Fibroblast of lung (primary cell): ENCODE data around the gene ARL15. TPM values are rescaled to one million over a fixed set of nuclear protein-coding genes. Genes with fewer than 3 reads are reported as not detected.

Source experiments
- DNase-seq, 2 donors: peaks; one replicate each; pipeline versions ENCODE4 v3.0.0 to v3.0.0-alpha.2; 2010; ENCODE audit warnings: low read depth in 2 of 2
- H2AFZ ChIP-seq: 2 replicates; pipeline ENCODE4 v1.5.1; 2012; ENCODE audit warnings: low read length, control low read depth, inconsistent platforms
- H3K27ac ChIP-seq: 2 replicates; pipeline ENCODE4 v1.5.1; 2011; ENCODE audit warnings: low read length, control low read depth; ENCODE audit not compliant: insufficient read depth
- H3K27me3 ChIP-seq: 2 replicates; pipeline ENCODE4 v1.5.1; 2011; ENCODE audit warnings: mild to moderate bottlenecking, low read length; ENCODE audit not compliant: control insufficient read depth, insufficient read depth
- H3K36me3 ChIP-seq: 2 replicates; pipeline ENCODE4 v1.5.1; 2011; ENCODE audit warnings: low read length; ENCODE audit not compliant: control insufficient read depth, insufficient read depth
- H3K4me1 ChIP-seq: 2 replicates; pipeline ENCODE4 v1.5.1; 2011; ENCODE audit warnings: low read length; ENCODE audit not compliant: control insufficient read depth, insufficient read depth; ENCODE audit errors: extremely low read depth
- H3K4me2 ChIP-seq: 2 replicates; pipeline ENCODE4 v1.5.1; 2011; ENCODE audit warnings: low read length, control low read depth; ENCODE audit not compliant: insufficient read depth; ENCODE audit errors: extremely low read depth
- H3K4me3 ChIP-seq, 4 experiments: fragments of 200-600 bp in 1 of 4; sonication (generic) in 1 of 4; replicated peaks in 1 of 4; 2 replicates each; pipeline ENCODE4 v1.5.1; 2011 to 2016; ENCODE audit warnings: low read length in 4 of 4, low read depth in 3 of 4, mild to moderate bottlenecking in 3 of 4, control low read depth in 2 of 4, inconsistent platforms in 1 of 4, mixed read lengths in 1 of 4; ENCODE audit not compliant: insufficient read depth in 1 of 4; ENCODE audit errors: control extremely low read depth in 1 of 4
- H3K79me2 ChIP-seq: 2 replicates; pipeline ENCODE4 v1.5.1; 2012; ENCODE audit warnings: mild to moderate bottlenecking, low read length, inconsistent platforms; ENCODE audit not compliant: control insufficient read depth, insufficient read depth
- H3K9ac ChIP-seq: 2 replicates; pipeline ENCODE4 v1.5.1; 2011; ENCODE audit warnings: mild to moderate bottlenecking, low read length, control low read depth; ENCODE audit not compliant: insufficient read depth
- H3K9me3 ChIP-seq: 2 replicates; pipeline ENCODE4 v1.5.1; 2012; ENCODE audit warnings: low read depth, low read length; ENCODE audit not compliant: control insufficient read depth, insufficient read depth
- H4K20me1 ChIP-seq: 2 replicates; pipeline ENCODE4 v1.5.1; 2011; ENCODE audit warnings: low read length; ENCODE audit not compliant: control insufficient read depth, insufficient read depth; ENCODE audit errors: extremely low read depth
- CTCF ChIP-seq, 2 donors: IDR thresholded peaks in 1 of 2; conservative IDR thresholded peaks in 1 of 2; 1 replicate in 1 of 2; 2 replicates in 1 of 2; pipeline ENCODE4 v1.5.1; 2011 to 2012; ENCODE audit warnings: low read length in 2 of 2, control low read depth in 1 of 2, inconsistent platforms in 1 of 2, low read depth in 1 of 2, mild to moderate bottlenecking in 1 of 2
- EZH2 ChIP-seq: IDR thresholded peaks from 2 replicates; pipeline ENCODE4 v1.5.1; 2012; ENCODE audit warnings: low read length, control low read depth, mild to moderate bottlenecking; ENCODE audit errors: missing control alignments
- polyA plus RNA-seq, 2 donors: library from polyadenylated mRNA; depleted of rRNA in 1 of 2; stranded (reverse) in 1 of 2; unstranded in 1 of 2; fragments of >200 nt; gene quantifications; 2 replicates each; pipeline ENCODE4 v1.2.1, GENCODE V29; 2011 to 2012; ENCODE audit warnings: missing spikeins in 1 of 2
- total RNA-seq: library from RNA; depleted of rRNA; stranded (reverse); fragments of >200 nt; gene quantifications from 2 replicates; pipeline ENCODE4 v1.2.1, GENCODE V29; 2014

The ARL15 gene
- total and polyA plus RNA-seq, 2 donors (not counting 1 experiment from before 2014, with no cell fraction given), result 20.6 to 28.7 TPM

- Histone ChIP-seq H3K4me2 (no peak overlapping the region), H3K27me3 (no peaks in the 10 kb centered on the region), H3K4me3 (no peak overlapping the region), H3K9ac (no peak overlapping the region), H3K27ac (no peak overlapping the region), H4K20me1 (no peaks in the 10 kb centered on the region), H3K4me1 (no peaks in the 10 kb centered on the region), H2AFZ (no peak overlapping the region), H3K36me3 (no peaks in the 10 kb centered on the region), H3K79me2 (no peaks in the 10 kb centered on the region), H3K9me3 (no peaks in the 10 kb centered on the region)
- no peak for DNase-seq
- TF ChIP-seq EZH2 (no peak), CTCF (conservative IDR thresholded peaks at IDR 0.05 in 1 of 2, IDR thresholded peaks at IDR 0.05 in 1 of 2; ENCODE audit: low read depth in 1 of 2, low read length in 2 of 2) (no peak)
Observed at GRCh38 chr5:53922508-53923498, 387.6 kb downstream of the ARL15 start.

GRCh38 chr5:53917826-53918225 lies 392.5 kb downstream of the ARL15 start:
- Histone ChIP-seq H4K20me1 (no peaks in the 10 kb centered on the region), H3K4me2 (no peak overlapping the region), H3K36me3 (no peaks in the 10 kb centered on the region), H3K9ac (no peak overlapping the region), H3K79me2 (no peaks in the 10 kb centered on the region), H2AFZ (no peak overlapping the region), H3K27ac (no peak overlapping the region), H3K27me3 (no peaks in the 10 kb centered on the region), H3K9me3 (no peaks in the 10 kb centered on the region), H3K4me3 (no peak overlapping the region), H3K4me1 (no peaks in the 10 kb centered on the region)
- no peak for TF ChIP-seq CTCF (conservative IDR thresholded peaks at IDR 0.05 in 1 of 2, IDR thresholded peaks at IDR 0.05 in 1 of 2; ENCODE audit: low read depth in 1 of 2, low read length in 2 of 2)
- no peak for TF ChIP-seq EZH2
- DNase-seq, result no peak

- Histone ChIP-seq H3K9ac (no peak overlapping the region), H3K27ac (no peak overlapping the region), H3K4me1 (no peaks in the 10 kb centered on the region), H3K79me2 (no peaks in the 10 kb centered on the region), H3K4me3 (no peak overlapping the region), H3K36me3 (no peaks in the 10 kb centered on the region), H2AFZ (no peak overlapping the region), H4K20me1 (no peaks in the 10 kb centered on the region), H3K4me2 (no peak overlapping the region), H3K9me3 (no peaks in the 10 kb centered on the region), H3K27me3 (no peaks in the 10 kb centered on the region)
- DNase-seq, result peak in 1 of 2 donors; percentile 68
- TF ChIP-seq EZH2 (no peak), CTCF (conservative IDR thresholded peaks at IDR 0.05 in 1 of 2, IDR thresholded peaks at IDR 0.05 in 1 of 2; ENCODE audit: low read depth in 1 of 2, low read length in 2 of 2) (peak; percentile 16 to 26)
Observed at GRCh38 chr5:53917095-53917494, 393.3 kb downstream of the ARL15 start.
